Measurements from ENCODE around the gene STS.

The STS gene, protein sequence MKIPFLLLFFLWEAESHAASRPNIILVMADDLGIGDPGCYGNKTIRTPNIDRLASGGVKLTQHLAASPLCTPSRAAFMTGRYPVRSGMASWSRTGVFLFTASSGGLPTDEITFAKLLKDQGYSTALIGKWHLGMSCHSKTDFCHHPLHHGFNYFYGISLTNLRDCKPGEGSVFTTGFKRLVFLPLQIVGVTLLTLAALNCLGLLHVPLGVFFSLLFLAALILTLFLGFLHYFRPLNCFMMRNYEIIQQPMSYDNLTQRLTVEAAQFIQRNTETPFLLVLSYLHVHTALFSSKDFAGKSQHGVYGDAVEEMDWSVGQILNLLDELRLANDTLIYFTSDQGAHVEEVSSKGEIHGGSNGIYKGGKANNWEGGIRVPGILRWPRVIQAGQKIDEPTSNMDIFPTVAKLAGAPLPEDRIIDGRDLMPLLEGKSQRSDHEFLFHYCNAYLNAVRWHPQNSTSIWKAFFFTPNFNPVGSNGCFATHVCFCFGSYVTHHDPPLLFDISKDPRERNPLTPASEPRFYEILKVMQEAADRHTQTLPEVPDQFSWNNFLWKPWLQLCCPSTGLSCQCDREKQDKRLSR
- total RNA-seq: 2.2 to 3.8 reads per million in 2 donors

- peak in 3 of 5 experiments; percentile 2 to 52 (median 24) for DNase-seq
These were observed at the start of gene STS for GRCh38 chrX:7147413-7147977. Gene STS (plus strand): TSS chrX:7147712. CDS start chrX:7253200, 105,488 bp downstream.

DNA sequence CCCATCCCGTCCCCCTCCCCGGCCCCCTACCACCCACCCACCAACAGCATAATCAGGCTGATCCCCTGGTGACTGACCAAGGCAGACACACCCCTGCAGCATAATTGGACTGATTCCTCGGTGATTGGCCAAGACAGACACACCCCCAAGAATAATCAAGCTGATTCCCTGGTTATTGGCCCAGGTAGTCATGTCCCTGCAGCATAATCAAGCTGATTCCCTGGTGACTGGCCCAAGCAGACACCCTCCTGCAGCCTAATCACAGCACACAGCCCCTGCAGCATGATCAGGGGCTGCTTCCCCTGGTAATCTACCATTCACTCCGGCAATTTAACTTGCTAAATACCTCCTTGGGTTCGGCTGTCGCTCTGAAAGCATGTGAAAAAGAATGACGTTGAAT, 47.5 kb upstream of the STS start:
- no peak for DNase-seq

- no peak for DNase-seq
These were observed 45.4 kb upstream of the STS start for GRCh38 chrX:7102119-7102518.

GRCh38 chrX:7106649-7107048, 40.9 kb upstream of the STS start:
- DNase-seq: no peak

DNA sequence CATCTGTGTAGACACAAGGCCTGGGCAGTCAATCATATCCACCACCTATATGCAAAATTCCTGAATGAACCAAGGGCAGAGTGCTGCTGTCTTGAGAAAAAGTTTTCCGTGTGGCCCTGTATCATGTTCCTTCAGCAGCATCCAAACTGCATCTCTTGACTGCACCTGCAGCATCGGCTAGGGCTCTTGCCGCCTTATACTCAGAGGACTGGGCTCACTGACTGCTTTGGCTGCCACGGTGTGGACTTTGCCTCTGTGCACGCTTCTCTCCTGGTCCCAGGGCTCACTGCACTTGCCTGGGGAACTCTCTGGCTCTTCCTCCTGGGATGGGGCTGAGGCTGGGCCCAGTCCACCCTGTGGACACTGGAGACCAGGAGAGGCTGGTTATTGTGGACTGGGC, 39.5 kb upstream of the STS start:
- DNase-seq: no peak

GRCh38 chrX:7109049-7109531, 38.4 kb upstream of the STS start:
- DNase-seq: no peak

- DNase-seq: no peak
These were observed 37.4 kb upstream of the STS start for GRCh38 chrX:7109838-7110793.

DNA sequence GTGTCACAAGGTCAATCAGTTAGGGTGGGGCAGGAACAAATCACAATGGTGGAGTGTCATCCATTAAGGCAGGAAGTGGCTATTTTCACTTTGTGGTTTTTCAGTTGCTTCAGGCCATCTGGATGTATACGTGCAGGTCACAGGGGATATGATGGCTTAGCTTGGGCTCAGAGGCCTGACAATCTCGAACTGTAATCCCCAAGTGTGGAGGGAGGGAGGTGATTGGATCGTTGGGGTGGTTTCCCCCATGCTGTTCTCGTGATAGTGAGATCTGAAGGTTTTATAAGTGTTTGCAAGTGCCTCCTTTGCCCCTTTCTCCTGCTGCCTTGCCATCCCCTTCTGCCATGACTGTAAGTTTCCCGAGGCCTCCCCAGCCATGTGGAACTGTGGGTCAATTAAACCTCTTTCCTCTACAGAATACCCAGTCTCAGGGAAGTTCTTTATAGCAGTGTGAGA, 36.7 kb upstream of the STS start:
- peak in 1 of 5 experiments; percentile 42 for DNase-seq

DNA sequence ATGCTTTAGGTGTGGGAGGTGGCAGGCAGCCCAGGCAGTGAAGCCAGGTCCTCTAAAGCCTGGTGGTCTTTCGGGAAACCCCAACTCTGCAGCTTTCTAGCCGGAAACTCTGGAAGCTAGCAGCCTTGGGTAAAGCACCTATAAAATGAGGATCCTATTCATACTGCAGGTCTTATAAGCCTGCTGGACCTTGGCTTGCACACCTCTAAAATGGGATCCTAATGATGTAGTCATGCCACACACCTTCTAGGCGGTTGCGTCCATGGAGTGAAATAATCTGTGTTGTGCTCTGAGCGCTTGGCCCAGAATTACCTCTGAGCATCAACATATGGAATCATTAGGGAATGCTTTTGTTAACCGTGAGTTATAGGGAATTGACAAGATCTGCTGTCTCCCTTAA, 36.0 kb upstream of the STS start:
- no peak for DNase-seq

DNA sequence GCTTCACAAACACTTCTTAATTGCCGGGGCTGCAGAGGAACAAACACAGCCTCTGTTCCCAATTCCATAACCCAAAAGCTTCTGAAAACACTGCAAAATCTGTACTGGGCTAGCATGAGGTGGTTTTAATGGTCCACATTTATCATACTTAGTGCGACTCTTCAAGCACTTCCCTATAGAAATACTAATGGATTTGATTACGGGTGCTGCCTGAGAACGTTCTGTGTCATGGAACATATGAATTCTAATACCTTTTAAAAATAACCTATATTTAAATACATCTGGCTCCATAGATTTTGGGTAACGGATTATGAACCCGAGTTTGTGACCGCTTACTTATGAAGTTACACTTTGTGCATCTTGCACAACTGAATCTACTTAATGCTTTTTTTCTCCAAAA, 35.4 kb upstream of the STS start:
- DNase-seq: no peak

DNA sequence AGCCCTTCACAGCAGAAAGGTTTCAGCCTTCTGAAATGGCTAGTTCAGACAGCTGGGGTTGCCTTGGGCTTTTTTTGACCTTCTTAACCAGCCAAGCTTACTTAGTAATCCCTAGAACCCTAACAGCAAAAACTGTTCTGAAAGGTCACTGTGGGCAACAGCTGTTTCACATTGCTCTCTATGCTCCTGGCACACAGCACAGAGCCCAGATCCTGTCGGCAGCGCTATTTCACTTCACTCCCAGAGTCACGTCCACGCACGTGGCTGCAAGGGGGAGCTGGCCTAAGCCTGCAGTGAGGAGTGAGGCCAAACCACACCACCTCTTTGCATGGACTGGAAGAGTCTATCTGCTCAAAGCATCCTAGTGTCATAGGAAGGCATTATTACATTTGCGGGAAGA, 32.0 kb upstream of the STS start:
- no peak for DNase-seq

DNA sequence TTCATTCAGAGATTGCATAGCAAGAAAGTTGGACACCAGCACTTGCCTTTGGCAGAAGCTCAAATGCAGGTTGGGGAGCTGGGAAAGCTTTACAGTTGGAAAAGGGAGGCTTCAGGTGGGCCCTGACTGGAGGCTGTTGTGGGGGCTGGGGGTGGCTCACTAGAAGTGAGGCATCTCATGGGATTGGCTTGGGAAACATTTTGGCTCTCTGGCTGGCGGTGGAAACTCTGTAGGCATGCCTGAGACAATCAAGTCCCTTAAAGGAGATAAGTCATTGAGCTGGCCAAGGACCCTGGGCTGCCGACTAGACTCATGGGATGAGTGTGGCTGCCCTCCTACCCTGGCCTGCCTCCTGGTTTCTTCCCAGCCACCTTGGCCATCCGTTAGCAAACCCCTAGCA, 31.4 kb upstream of the STS start:
- DNase-seq: no peak

GRCh38 chrX:7117587-7117986, 29.9 kb upstream of the STS start:
- no peak for DNase-seq

DNA sequence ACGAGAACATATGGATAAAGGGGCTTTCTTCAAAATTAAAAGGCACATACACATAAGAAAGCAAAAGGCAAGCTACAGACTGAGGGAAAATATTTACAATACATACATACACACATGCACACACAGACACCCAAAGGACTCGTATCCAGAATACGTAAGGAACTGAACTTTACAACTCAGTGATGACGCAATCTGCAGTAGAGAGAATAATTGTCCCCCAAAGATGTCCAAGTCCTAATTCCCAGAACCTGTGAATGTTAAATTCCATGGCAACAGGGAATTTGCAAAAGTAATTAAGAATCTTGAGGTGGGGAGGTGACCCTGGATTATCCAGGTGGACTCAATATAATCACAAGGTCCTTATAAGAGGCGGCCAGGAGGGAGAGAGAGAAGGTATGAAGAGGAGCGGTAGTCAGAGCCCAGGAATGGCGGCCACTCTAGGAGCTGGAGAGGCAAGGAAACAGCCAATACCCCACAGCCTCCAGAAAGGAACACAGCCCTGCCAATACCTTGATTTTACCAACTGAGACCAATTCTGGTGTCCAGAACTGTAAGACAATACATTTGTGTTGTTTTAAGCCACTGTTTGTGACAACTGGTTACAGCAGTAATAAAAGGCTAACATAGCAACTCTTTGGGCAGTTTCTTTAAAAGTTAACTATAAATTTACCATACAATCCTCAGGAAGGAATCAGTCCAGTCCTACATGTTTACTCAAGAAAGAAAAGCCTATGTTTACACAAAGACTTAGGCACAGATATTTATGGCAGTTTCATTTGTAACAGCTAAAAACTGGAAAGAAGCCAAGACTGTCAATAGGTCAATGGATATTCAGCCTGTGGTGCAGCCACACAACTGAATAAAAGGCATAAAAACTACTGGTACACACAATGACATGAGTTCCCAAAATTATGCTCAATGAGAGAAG, 27.3 kb upstream of the STS start:
- no peak for DNase-seq

- no peak for DNase-seq
These were observed 26.7 kb upstream of the STS start for GRCh38 chrX:7120878-7121219.

DNA sequence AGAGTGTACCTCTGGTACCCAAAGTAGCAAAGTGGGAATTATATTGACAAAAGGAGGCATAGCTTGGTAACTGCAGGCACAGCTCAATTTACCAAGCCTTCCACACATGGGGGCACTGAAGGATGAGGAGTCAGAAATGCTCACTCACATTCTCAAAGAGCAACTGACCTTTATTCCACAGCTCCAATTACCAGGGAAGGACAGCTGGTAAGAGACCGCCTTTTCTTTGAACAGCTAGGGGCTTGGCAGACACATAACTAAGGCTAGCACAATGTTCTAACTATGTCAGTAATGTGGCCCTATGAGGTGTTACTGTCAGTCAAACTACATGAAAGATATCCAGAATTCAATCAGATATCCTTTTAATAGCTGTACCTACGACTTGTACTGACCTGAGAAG, 20.5 kb upstream of the STS start:
- DNase-seq: no peak

GRCh38 chrX:7131621-7132020, 15.9 kb upstream of the STS start:
- DNase-seq: no peak

- peak in 1 of 5 experiments; percentile 52 for DNase-seq
These were observed 15.0 kb upstream of the STS start for GRCh38 chrX:7132335-7133049.

GRCh38 chrX:7133050-7133440, 14.5 kb upstream of the STS start:
- DNase-seq: no peak

DNA sequence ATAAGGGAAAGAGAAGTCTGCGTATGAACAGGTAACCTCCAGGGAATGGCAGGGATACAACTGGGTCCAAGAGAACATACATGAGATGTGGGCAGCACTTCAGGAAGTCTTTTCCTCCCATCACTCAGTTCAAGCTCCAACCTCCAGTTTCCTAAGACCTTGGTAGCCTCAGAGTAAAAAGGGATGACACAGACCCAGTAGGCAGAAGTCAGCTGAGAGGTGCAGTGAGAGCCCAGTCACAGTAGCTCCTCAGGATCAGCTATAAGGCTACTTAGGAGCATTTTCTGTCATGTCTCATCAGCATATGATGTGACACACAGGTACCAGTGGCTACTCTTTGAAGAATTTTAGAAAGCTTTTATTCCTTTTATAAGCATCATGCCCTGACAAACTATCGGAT, 12.5 kb upstream of the STS start:
- no peak for DNase-seq
